Suprapubic skin (tissue), 4 donors: ENCODE results near the gene SPTLC3. TPM values are rescaled to one million over a fixed set of nuclear protein-coding genes. Genes with fewer than 3 reads are reported as not detected.

ENCODE experiments used
- DNase-seq, 2 donors: peaks; one replicate each; pipeline ENCODE4 v3.0.0-alpha.2; 2019; ENCODE audit warnings: low spot score in 2 of 2
- H3K27ac ChIP-seq: fragments of 200-600 bp; sonication (generic); one replicate; pipeline ENCODE4 v1.5.1; 2019
- H3K27me3 ChIP-seq: fragments of 200-600 bp; sonication (generic); one replicate; pipeline ENCODE4 v1.5.1; 2019
- H3K36me3 ChIP-seq: fragments of 200-600 bp; sonication (generic); one replicate; pipeline ENCODE4 v1.5.1; 2019
- H3K4me1 ChIP-seq: fragments of 200-600 bp; sonication (generic); one replicate; pipeline ENCODE4 v1.5.1; 2019
- H3K4me3 ChIP-seq: fragments of 200-600 bp; sonication (generic); one replicate; pipeline ENCODE4 v1.5.1; 2019; ENCODE audit warnings: mild to moderate bottlenecking
- H3K9me3 ChIP-seq: fragments of 200-600 bp; sonication (generic); one replicate; pipeline ENCODE4 v1.5.1; 2019
- CTCF ChIP-seq, 2 donors: fragments of 200-600 bp in 1 of 2; fragments of 450-650 bp in 1 of 2; sonication (generic) in 1 of 2; IDR thresholded peaks; one replicate each; pipeline ENCODE4 v1.5.1; 2016 to 2019; ENCODE audit warnings: antibody characterized with exemption in 2 of 2, mild to moderate bottlenecking in 1 of 2, moderate library complexity in 1 of 2
- EP300 ChIP-seq: sonication (generic); formaldehyde crosslinking; IDR thresholded peaks from one replicate; pipeline ENCODE4 v1.6.1; 2017; ENCODE audit warnings: antibody characterized with exemption
- POLR2A ChIP-seq, 2 donors: fragments of 450-650 bp; IDR thresholded peaks; one replicate each; pipeline ENCODE4 v1.6.1; 2017; ENCODE audit warnings: antibody characterized with exemption in 2 of 2, mild to moderate bottlenecking in 2 of 2, moderate library complexity in 2 of 2
- POLR2AphosphoS5 ChIP-seq, 3 donors: sonication (generic); formaldehyde crosslinking; IDR thresholded peaks; one replicate each; pipeline ENCODE4 v1.6.1; 2017; ENCODE audit warnings: antibody characterized with exemption in 3 of 3
- WGBS: methylation state at CpG from one replicate; pipeline ENCODE4 v1.1.5; 2018; 5-methylcytosine and 5-hydroxymethylcytosine counted together
- total RNA-seq, 4 donors: library from RNA; depleted of rRNA; stranded (reverse); fragments of >200 nt; gene quantifications; one replicate each; pipeline ENCODE4 v1.1.0, GENCODE V29; 2016

SPTLC3 gene
- total RNA-seq, 4 donors from 2014 or later = 54.1 to 83.0 (median 64.7) TPM

- Histone ChIP-seq H3K9me3 (no peaks in the 10 kb centered on the region), H3K4me1 (no peaks in the 10 kb centered on the region), H3K4me3 (no peak overlapping the region), H3K27ac (no peak overlapping the region), H3K27me3 (no peaks in the 10 kb centered on the region), H3K36me3 (no peaks in the 10 kb centered on the region)
- TF ChIP-seq POLR2A (IDR thresholded peaks at IDR 0.05) (no peak), POLR2AphosphoS5 (IDR thresholded peaks at IDR 0.05) (no peak), EP300 (no peak), CTCF (IDR thresholded peaks at IDR 0.05) (no peak)
- DNase-seq = no peak
Measured at GRCh38 chr20:13060327-13060726, 51.6 kb downstream of the SPTLC3 start.

- no peak for DNase-seq
- Histone ChIP-seq H3K27ac (no peak overlapping the region), H3K4me1 (no peaks in the 10 kb centered on the region), H3K9me3 (peaks cover 3% of the 10 kb centered on the region), H3K36me3 (no peaks in the 10 kb centered on the region), H3K4me3 (no peak overlapping the region), H3K27me3 (no peaks in the 10 kb centered on the region)
- no peak for TF ChIP-seq POLR2A (IDR thresholded peaks at IDR 0.05)
- no peak for TF ChIP-seq POLR2AphosphoS5 (IDR thresholded peaks at IDR 0.05)
- TF ChIP-seq CTCF (IDR thresholded peaks at IDR 0.05) = no peak
- no peak for TF ChIP-seq EP300
- WGBS = 94% methylated on average over 3 of the region's 3 CpGs
Measured at GRCh38 chr20:13061381-13061780, 52.6 kb downstream of the SPTLC3 start.

GRCh38 chr20:13062789-13063188 is 54.0 kb downstream of the SPTLC3 start:
- no peak overlapping the region for H3K4me3 ChIP-seq

GRCh38 chr20:13068336-13068735 is 59.6 kb downstream of the SPTLC3 start:
- WGBS = 43% methylated on average over 3 of the region's 3 CpGs
- no peak overlapping the region for H3K27ac ChIP-seq
- no peaks in the 10 kb centered on the region for H3K27me3 ChIP-seq
- no peaks in the 10 kb centered on the region for H3K36me3 ChIP-seq
- no peaks in the 10 kb centered on the region for H3K4me1 ChIP-seq
- H3K4me3 ChIP-seq = no peak overlapping the region
- peaks cover 4% of the 10 kb centered on the region for H3K9me3 ChIP-seq
- TF ChIP-seq POLR2AphosphoS5 (IDR thresholded peaks at IDR 0.05) = no peak
- TF ChIP-seq EP300 = no peak
- TF ChIP-seq CTCF (IDR thresholded peaks at IDR 0.05) = no peak
- TF ChIP-seq POLR2A (IDR thresholded peaks at IDR 0.05) = no peak
- DNase-seq = no peak

More at GRCh38 chr20:13062789-13063188, 54.0 kb downstream of the SPTLC3 start:
- no peaks in the 10 kb centered on the region for H3K4me1 ChIP-seq
- no peaks in the 10 kb centered on the region for H3K27me3 ChIP-seq
- no peak for TF ChIP-seq CTCF (IDR thresholded peaks at IDR 0.05)
- DNase-seq = no peak
- no peaks in the 10 kb centered on the region for H3K36me3 ChIP-seq
- peaks cover 4% of the 10 kb centered on the region for H3K9me3 ChIP-seq
- WGBS = 20% methylated on average over 2 of the region's 2 CpGs
- H3K27ac ChIP-seq = no peak overlapping the region

- DNase-seq = no peak
- Histone ChIP-seq H3K4me1 (no peaks in the 10 kb centered on the region), H3K36me3 (peaks cover 5% of the 10 kb centered on the region), H3K27me3 (no peaks in the 10 kb centered on the region), H3K4me3 (no peak overlapping the region), H3K9me3 (no peaks in the 10 kb centered on the region), H3K27ac (no peak overlapping the region)
- TF ChIP-seq POLR2A (IDR thresholded peaks at IDR 0.05) (no peak), CTCF (IDR thresholded peaks at IDR 0.05) (no peak), EP300 (no peak), POLR2AphosphoS5 (IDR thresholded peaks at IDR 0.05) (no peak)
- 62% methylated on average over 1 of the region's 1 CpG for WGBS
Measured at GRCh38 chr20:13081877-13082276, 73.1 kb downstream of the SPTLC3 start.
